ENCODE measurements around the gene APOL1.

APOL1 gene

GRCh38 chr22:36256478-36256877 lies 3.5 kb downstream of the APOL1 start:
- Histone ChIP-seq H3K4me3 (ENCODE audit: low read length) (no peak overlapping the region), H3K9me2 (replicated peaks; ENCODE audit: insufficient read depth, low read length) (no peaks in the 10 kb centered on the region), H3K4me1 (ENCODE audit: low read length) (peaks cover 44% of the 10 kb centered on the region), H3K27ac (ENCODE audit: low read length) (no peak overlapping the region), H2AFZ (ENCODE audit: low read length) (no peak overlapping the region), H3K27me3 (replicated peaks; ENCODE audit: insufficient read depth, low read length) (no peaks in the 10 kb centered on the region), H3K9ac (ENCODE audit: low read length) (no peak overlapping the region), H4K20me1 (ENCODE audit: insufficient read depth, low read length) (no peaks in the 10 kb centered on the region), H3K79me2 (ENCODE audit: low read length) (peaks cover 53% of the 10 kb centered on the region), H3F3A (ENCODE audit: insufficient read depth, low read length) (peaks cover 29% of the 10 kb centered on the region), H3K4me2 (ENCODE audit: low read depth, low read length) (no peak overlapping the region), H3K36me3 (replicated peaks; ENCODE audit: insufficient read depth, low read length) (no peaks in the 10 kb centered on the region), H3K9me3 (replicated peaks; ENCODE audit: insufficient read depth, low read length) (no peaks in the 10 kb centered on the region)
- DNase-seq: no peak
- TF ChIP-seq CTCF (IDR thresholded peaks at IDR 0.05; ENCODE audit: low read length) (no peak), EZH2phosphoT487 (IDR thresholded peaks at IDR 0.05; ENCODE audit: low read length) (no peak), EZH2 (optimal IDR thresholded peaks at IDR 0.05; ENCODE audit: low read depth, low read length) (no peak)

- Histone ChIP-seq H3K4me2 (ENCODE audit: low read depth, low read length) (peak overlapping the region; percentile 80; the same call in 1 of the 2 replicates), H3K9ac (ENCODE audit: low read length) (no peak overlapping the region; the same call in 1 of the 2 replicates), H3K79me2 (ENCODE audit: low read length) (peaks cover 53% of the 10 kb centered on the region), H4K20me1 (ENCODE audit: insufficient read depth, low read length) (no peaks in the 10 kb centered on the region), H3F3A (ENCODE audit: insufficient read depth, low read length) (peaks cover 29% of the 10 kb centered on the region), H3K36me3 (replicated peaks; ENCODE audit: insufficient read depth, low read length) (no peaks in the 10 kb centered on the region), H3K9me2 (replicated peaks; ENCODE audit: insufficient read depth, low read length) (no peaks in the 10 kb centered on the region), H3K4me3 (ENCODE audit: low read length) (no peak overlapping the region), H3K27ac (ENCODE audit: low read length) (peak overlapping the region; percentile 93; the same call in 1 of the 2 replicates), H2AFZ (ENCODE audit: low read length) (no peak overlapping the region), H3K9me3 (replicated peaks; ENCODE audit: insufficient read depth, low read length) (no peaks in the 10 kb centered on the region), H3K27me3 (replicated peaks; ENCODE audit: insufficient read depth, low read length) (no peaks in the 10 kb centered on the region), H3K4me1 (ENCODE audit: low read length) (peaks cover 44% of the 10 kb centered on the region)
- DNase-seq: no peak
- TF ChIP-seq EZH2phosphoT487 (IDR thresholded peaks at IDR 0.05; ENCODE audit: low read length) (no peak), CTCF (IDR thresholded peaks at IDR 0.05; ENCODE audit: low read length) (no peak), EZH2 (optimal IDR thresholded peaks at IDR 0.05; ENCODE audit: low read depth, low read length) (no peak)
Measured at GRCh38 chr22:36257308-36257707, 4.4 kb downstream of the APOL1 start.

- H3K4me3 ChIP-seq (ENCODE audit: low read length): peak overlapping the region; percentile 33
- H3K4me2 ChIP-seq (ENCODE audit: low read depth, low read length): peak overlapping the region; percentile 80
- peak overlapping the region; percentile 17 for H2AFZ ChIP-seq (ENCODE audit: low read length)
- H3K9me3 ChIP-seq (replicated peaks; ENCODE audit: insufficient read depth, low read length): no peaks in the 10 kb centered on the region
- H3K79me2 ChIP-seq (ENCODE audit: low read length): peaks cover 48% of the 10 kb centered on the region
- peak; percentile 83 for DNase-seq
- H4K20me1 ChIP-seq (ENCODE audit: insufficient read depth, low read length): no peaks in the 10 kb centered on the region
- peak overlapping the region; percentile 67 for H3K9ac ChIP-seq (ENCODE audit: low read length)
- TF ChIP-seq EZH2phosphoT487 (IDR thresholded peaks at IDR 0.05; ENCODE audit: low read length): no peak
- TF ChIP-seq EZH2 (optimal IDR thresholded peaks at IDR 0.05; ENCODE audit: low read depth, low read length): no peak
- TF ChIP-seq CTCF (IDR thresholded peaks at IDR 0.05; ENCODE audit: low read length): no peak
- H3K27me3 ChIP-seq (replicated peaks; ENCODE audit: insufficient read depth, low read length): no peaks in the 10 kb centered on the region
- peak overlapping the region; percentile 93 for H3K27ac ChIP-seq (ENCODE audit: low read length)
- H3K9me2 ChIP-seq (replicated peaks; ENCODE audit: insufficient read depth, low read length): no peaks in the 10 kb centered on the region
- H3F3A ChIP-seq (ENCODE audit: insufficient read depth, low read length): peaks cover 29% of the 10 kb centered on the region
- peaks cover 39% of the 10 kb centered on the region for H3K4me1 ChIP-seq (ENCODE audit: low read length)
- H3K36me3 ChIP-seq (replicated peaks; ENCODE audit: insufficient read depth, low read length): no peaks in the 10 kb centered on the region
Measured at GRCh38 chr22:36257948-36258670, 5.2 kb downstream of the APOL1 start.

Data from MM.1S (cell line).